Endothelial cell of umbilical vein (primary cell): ENCODE measurements around the gene OTUD1. TPM values are rescaled to one million over a fixed set of nuclear protein-coding genes. Genes with fewer than 3 reads are reported as not detected.

Source experiments
- BruUV-seq: library from RNA; stranded (reverse); fragments of 400-500 nt; replicated peaks from 2 replicates; lab custom pipeline; 2021; lab: Mats Ljungman, UMichigan
- CTCF ChIA-PET: fragments of 300-600, 350-600 bp; sonication (Branson Sonifier 250); formaldehyde crosslinking; loops from one replicate; lab custom pipeline; 2021; ENCODE audit warnings: antibody characterized with exemption, inconsistent platforms; lab: Charles Lee
- POLR2A ChIA-PET: fragments of 300-600, 350-600 bp; sonication (Branson Sonifier 250); formaldehyde crosslinking; loops from one replicate; lab custom pipeline; 2021; ENCODE audit warnings: antibody characterized with exemption, inconsistent platforms; lab: Charles Lee
- DNase-seq: peaks from one replicate; pipeline ENCODE4 v3.0.0-alpha.2; 2011; ENCODE audit warnings: low read depth, low spot score
- FAIRE-seq: peaks from 2 replicates; lab custom pipeline; 2011; peaks lifted over from hg19 to GRCh38; lab: Jason Lieb, UNC
- H2AFZ ChIP-seq: 2 replicates; pipeline ENCODE4 v1.6.0; 2012; ENCODE audit warnings: low read depth, low read length, control low read depth, inconsistent platforms
- H3K27ac ChIP-seq: 2 replicates; pipeline ENCODE4 v1.5.1; 2011; ENCODE audit warnings: low read depth, mild to moderate bottlenecking, control low read depth, low read length, moderate library complexity; ENCODE audit not compliant: insufficient read depth
- H3K27me3 ChIP-seq, 2 experiments: 2 replicates each; pipeline versions ENCODE4 v1.6.0 to v1.6.1; 2011; ENCODE audit warnings: low read length in 2 of 2, mixed read lengths in 1 of 2; ENCODE audit not compliant: control insufficient read depth in 2 of 2, insufficient read depth in 2 of 2
- H3K36me3 ChIP-seq, 2 experiments: 2 replicates in 1 of 2; 3 replicates in 1 of 2; pipeline ENCODE4 v1.5.1; 2011; ENCODE audit warnings: low read length in 2 of 2, mild to moderate bottlenecking in 1 of 2, moderate library complexity in 1 of 2; ENCODE audit not compliant: control insufficient read depth in 2 of 2, insufficient read depth in 2 of 2; ENCODE audit errors: extremely low read depth in 1 of 2
- H3K4me1 ChIP-seq: 3 replicates; pipeline ENCODE4 v1.5.1; 2011; ENCODE audit warnings: mild to moderate bottlenecking, low read length; ENCODE audit not compliant: control insufficient read depth, insufficient read depth; ENCODE audit errors: extremely low read depth
- H3K4me2 ChIP-seq: 2 replicates; pipeline ENCODE4 v1.6.1; 2011; ENCODE audit warnings: low read length, control low read depth, mixed read lengths; ENCODE audit not compliant: insufficient read depth
- H3K4me3 ChIP-seq, 3 experiments: fragments of 200-600 bp in 1 of 3; sonication (generic), shearing (Covaris generic) in 1 of 3; replicated peaks in 1 of 3; 2 replicates each; pipeline ENCODE4 v1.5.1; 2011 to 2016; ENCODE audit warnings: control low read depth in 3 of 3, low read length in 3 of 3, mild to moderate bottlenecking in 2 of 3, inconsistent platforms in 1 of 3, low read depth in 1 of 3, moderate library complexity in 1 of 3; ENCODE audit not compliant: insufficient read depth in 1 of 3
- H3K79me2 ChIP-seq: 2 replicates; pipeline ENCODE4 v1.6.0; 2012; ENCODE audit warnings: low read length, inconsistent platforms; ENCODE audit not compliant: control insufficient read depth, insufficient read depth
- H3K9ac ChIP-seq: replicated peaks from 2 replicates; pipeline ENCODE3; 2011; ENCODE audit warnings: low read length, control low read depth; ENCODE audit not compliant: insufficient read depth; ENCODE audit errors: extremely low read depth
- H3K9me1 ChIP-seq: replicated peaks from 3 replicates; pipeline ENCODE4 v1.6.0; 2011; ENCODE audit warnings: mild to moderate bottlenecking, low read length; ENCODE audit not compliant: control insufficient read depth, insufficient read depth; ENCODE audit errors: extremely low read depth
- H3K9me3 ChIP-seq: replicated peaks from 2 replicates; pipeline ENCODE4 v1.5.1; 2012; ENCODE audit warnings: low read length, inconsistent platforms; ENCODE audit not compliant: control insufficient read depth, insufficient read depth
- H4K20me1 ChIP-seq: replicated peaks from 2 replicates; pipeline ENCODE3; 2011; ENCODE audit warnings: mild to moderate bottlenecking, low read length; ENCODE audit not compliant: control insufficient read depth, insufficient read depth; ENCODE audit errors: extremely low read depth
- CTCF ChIP-seq, 2 donors: IDR thresholded peaks; 1 replicate in 1 of 2; 2 replicates in 1 of 2; pipeline ENCODE4 v1.5.1; 2011; ENCODE audit warnings: low read length in 2 of 2, mild to moderate bottlenecking in 2 of 2, moderate library complexity in 2 of 2, control low read depth in 1 of 2, inconsistent platforms in 1 of 2, low read depth in 1 of 2; ENCODE audit not compliant: insufficient read depth in 1 of 2; ENCODE audit errors: extremely low read depth in 1 of 2
- EZH2 ChIP-seq: IDR thresholded peaks from 2 replicates; pipeline ENCODE4 v1.6.1; 2012; ENCODE audit warnings: borderline replicate concordance, low read depth, mild to moderate bottlenecking, moderate library complexity, low read length, inconsistent platforms; ENCODE audit not compliant: severe bottlenecking
- FOS ChIP-seq: IDR thresholded peaks from 2 replicates; pipeline ENCODE4 v1.6.1; 2011; ENCODE audit warnings: mild to moderate bottlenecking, low read length, moderate library complexity, borderline replicate concordance; ENCODE audit not compliant: insufficient read depth
- GATA2 ChIP-seq: IDR thresholded peaks from 2 replicates; pipeline ENCODE4 v1.7.0; 2011; ENCODE audit warnings: low read depth, mild to moderate bottlenecking, moderate library complexity, mixed read lengths, low read length; ENCODE audit not compliant: insufficient read length, insufficient read depth
- JUN ChIP-seq: IDR thresholded peaks from 2 replicates; pipeline ENCODE4 v1.6.1; 2011; ENCODE audit warnings: borderline replicate concordance, low read depth; ENCODE audit not compliant: insufficient read length, insufficient read depth
- MAX ChIP-seq: IDR thresholded peaks from 2 replicates; pipeline ENCODE4 v1.6.1; 2011; ENCODE audit not compliant: insufficient read depth, insufficient read length
- MYC ChIP-seq: IDR thresholded peaks from one replicate; pipeline ENCODE4 v1.6.1; 2011; ENCODE audit warnings: mild to moderate bottlenecking, low read depth, low read length
- POLR2A ChIP-seq: IDR thresholded peaks from 2 replicates; pipeline ENCODE4 v1.6.1; 2012; ENCODE audit warnings: low read depth, mild to moderate bottlenecking, control low read depth, low read length
- POLR2AphosphoS5 ChIP-seq: IDR thresholded peaks from 2 replicates; pipeline ENCODE4 v1.6.1; 2012; ENCODE audit warnings: low read depth, mild to moderate bottlenecking, control low read depth, low read length, moderate library complexity; ENCODE audit not compliant: insufficient read depth
- dilution Hi-C: fragments of 300-500 bp; cut with MboI; formaldehyde crosslinking; loops from one replicate; pipeline ENCODE4 v1.15.0; 2019; ENCODE audit warnings: low sequenced_read_pairs; ENCODE audit not compliant: extremely low pct_ligation_motif_present
- intact Hi-C: fragments of 100-400 bp; cut with micrococcal nuclease; formaldehyde crosslinking; loops from one replicate; pipeline ENCODE4 v1.10.0; 2022
- polyA plus RNA-seq, 4 experiments: library from polyadenylated mRNA; depleted of rRNA in 3 of 4; stranded (reverse) in 3 of 4; unstranded in 1 of 4; fragments of >200 nt; gene quantifications; 2 replicates each; pipeline versions ENCODE4 v1.2.1 to v1.2.3, GENCODE V29; 2011 to 2012; ENCODE audit warnings: missing spikeins in 1 of 4
- total RNA-seq: library from RNA; stranded (reverse); gene quantifications from 2 replicates; pipeline ENCODE4 v1.2.3, GENCODE V29; 2021

The OTUD1 gene
- total and polyA plus RNA-seq, 2 donors (not counting 3 experiments of a cell fraction or from before 2014, with no cell fraction given) = 2.2 to 4.8 TPM

- no peak overlapping the region for H3K4me3 ChIP-seq
- H3K9me3 ChIP-seq = no peaks in the 10 kb centered on the region
- no TSS peak for BruUV-seq
- H3K4me1 ChIP-seq = no peaks in the 10 kb centered on the region
- H3K79me2 ChIP-seq = no peaks in the 10 kb centered on the region
- H3K36me3 ChIP-seq = no peaks in the 10 kb centered on the region
- no peaks in the 10 kb centered on the region for H4K20me1 ChIP-seq
- ChIA-PET CTCF (no interaction called here), POLR2A (no interaction called here)
- TF ChIP-seq CTCF (IDR thresholded peaks at IDR 0.05; ENCODE audit: extremely low read depth in 1 of 2, insufficient read depth in 1 of 2, low read depth in 1 of 2, low read length in 2 of 2) = no peak
- TF ChIP-seq EZH2 = no peak
- no peak for TF ChIP-seq POLR2AphosphoS5
- no peak for TF ChIP-seq FOS
- no peak for TF ChIP-seq JUN
- no peak for TF ChIP-seq GATA2
- no peak for TF ChIP-seq MYC
- TF ChIP-seq MAX = no peak
- no peak for TF ChIP-seq POLR2A
- H3K27me3 ChIP-seq = no peaks in the 10 kb centered on the region
- no peaks in the 10 kb centered on the region for H3K9me1 ChIP-seq
- H3K9ac ChIP-seq = no peak overlapping the region
- H3K27ac ChIP-seq = no peak overlapping the region
- FAIRE-seq (no peak), DNase-seq (no peak)
- dilution Hi-C loops (no loop called here), intact Hi-C loops (no loop called here)
- H2AFZ ChIP-seq = no peak overlapping the region
- no peak overlapping the region for H3K4me2 ChIP-seq
Measured at GRCh38 chr10:23457632-23458417, 18.9 kb downstream of the OTUD1 start.
